SU-DHL-6 (cell line): ENCODE measurements around the gene RARB.

ENCODE experiments used
- CTCF ChIP-seq: fragments of 200-600 bp; sonication (generic); IDR thresholded peaks from one replicate; pipeline ENCODE4 v1.5.1; 2017; ENCODE audit warnings: antibody characterized with exemption, mild to moderate bottlenecking, low read length, moderate library complexity; ENCODE audit not compliant: insufficient read depth, poor library complexity, severe bottlenecking
- EZH2phosphoT487 ChIP-seq: fragments of 200-600 bp; sonication (generic), shearing (Covaris generic); conservative IDR thresholded peaks from 2 replicates; pipeline ENCODE4 v1.6.1; 2018; ENCODE audit warnings: mild to moderate bottlenecking, antibody characterized with exemption, low read length, moderate library complexity, mixed read lengths

- no peak for TF ChIP-seq CTCF
- TF ChIP-seq EZH2phosphoT487 = no peak
These were observed 30.9 kb upstream of the RARB start for GRCh38 chr3:25397150-25397549.
